Measurements from ENCODE around the gene METTL9.

DNA sequence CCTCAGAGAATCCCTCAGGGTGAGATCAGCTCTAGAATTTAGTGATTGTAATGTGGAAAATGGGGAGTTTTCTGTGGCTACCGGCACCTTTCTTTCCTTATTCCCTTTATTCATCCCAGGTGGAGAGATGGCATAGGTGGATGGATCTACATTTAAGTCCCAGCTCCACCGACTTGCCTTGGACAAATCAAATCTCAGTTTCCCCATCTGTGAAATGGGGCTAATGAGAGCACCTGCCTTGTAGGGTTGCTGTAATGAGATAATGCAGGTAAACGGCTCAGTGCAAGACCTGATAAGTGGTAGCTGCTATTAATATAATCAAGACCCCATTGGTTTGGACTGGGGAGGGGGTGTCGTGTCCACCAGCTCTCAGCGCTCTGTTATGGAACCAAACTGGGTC, 104.9 kb downstream of the METTL9 start:
- TF ChIP-seq, protein P1, sequence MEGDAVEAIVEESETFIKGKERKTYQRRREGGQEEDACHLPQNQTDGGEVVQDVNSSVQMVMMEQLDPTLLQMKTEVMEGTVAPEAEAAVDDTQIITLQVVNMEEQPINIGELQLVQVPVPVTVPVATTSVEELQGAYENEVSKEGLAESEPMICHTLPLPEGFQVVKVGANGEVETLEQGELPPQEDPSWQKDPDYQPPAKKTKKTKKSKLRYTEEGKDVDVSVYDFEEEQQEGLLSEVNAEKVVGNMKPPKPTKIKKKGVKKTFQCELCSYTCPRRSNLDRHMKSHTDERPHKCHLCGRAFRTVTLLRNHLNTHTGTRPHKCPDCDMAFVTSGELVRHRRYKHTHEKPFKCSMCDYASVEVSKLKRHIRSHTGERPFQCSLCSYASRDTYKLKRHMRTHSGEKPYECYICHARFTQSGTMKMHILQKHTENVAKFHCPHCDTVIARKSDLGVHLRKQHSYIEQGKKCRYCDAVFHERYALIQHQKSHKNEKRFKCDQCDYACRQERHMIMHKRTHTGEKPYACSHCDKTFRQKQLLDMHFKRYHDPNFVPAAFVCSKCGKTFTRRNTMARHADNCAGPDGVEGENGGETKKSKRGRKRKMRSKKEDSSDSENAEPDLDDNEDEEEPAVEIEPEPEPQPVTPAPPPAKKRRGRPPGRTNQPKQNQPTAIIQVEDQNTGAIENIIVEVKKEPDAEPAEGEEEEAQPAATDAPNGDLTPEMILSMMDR (IDR thresholded peaks at IDR 0.05), result no peak
- TF ChIP-seq POLR2A (IDR thresholded peaks at IDR 0.05), result no peak
- TF ChIP-seq EP300 (IDR thresholded peaks at IDR 0.05), result no peak

Data from stomach (tissue), 4 donors.